Measurements from ENCODE around the gene PCSK6.

PCSK6 gene

GRCh38 chr15:101266034-101266433 is 223.5 kb downstream of the PCSK6 start:
- no peak for FAIRE-seq

- no peak for FAIRE-seq
Observed at GRCh38 chr15:101264911-101265641, 224.4 kb downstream of the PCSK6 start.

- no peak for FAIRE-seq
Observed at GRCh38 chr15:101264011-101264410, 225.5 kb downstream of the PCSK6 start.

GRCh38 chr15:101262551-101262950 is 227.0 kb downstream of the PCSK6 start:
- no peak for FAIRE-seq

- peak; percentile 91 for FAIRE-seq
Observed at GRCh38 chr15:101258238-101259144, 231.0 kb downstream of the PCSK6 start.

- no peak for FAIRE-seq
Observed at GRCh38 chr15:101256757-101257156, 232.8 kb downstream of the PCSK6 start.

GRCh38 chr15:101255615-101256241 is 233.8 kb downstream of the PCSK6 start:
- FAIRE-seq = no peak

GRCh38 chr15:101255051-101255395 is 234.5 kb downstream of the PCSK6 start:
- FAIRE-seq = no peak

- no peak for FAIRE-seq
Observed at GRCh38 chr15:101254157-101255050, 235.1 kb downstream of the PCSK6 start.

All from A204.1 (cell line).